SU-DHL-6 (cell line): ENCODE measurements around the gene RYR2.

Source experiments
- H2AFZ ChIP-seq: fragments of 200-600 bp; sonication (generic); 2 replicates; pipeline ENCODE4 v1.6.1; 2014; ENCODE audit warnings: low read depth, mild to moderate bottlenecking, moderate library complexity, mixed read lengths, antibody characterized with exemption, low read length; ENCODE audit not compliant: severe bottlenecking
- H3F3A ChIP-seq: fragments of 200-600 bp; shearing (Covaris generic); 2 replicates; pipeline ENCODE4 v1.6.0; 2016; ENCODE audit warnings: antibody characterized with exemption, mild to moderate bottlenecking; ENCODE audit not compliant: insufficient read depth
- H3K27ac ChIP-seq: fragments of 200-600 bp; sonication (generic); 2 replicates; pipeline ENCODE4 v1.5.1; 2016; ENCODE audit warnings: low read depth, mild to moderate bottlenecking, low read length, moderate library complexity, mixed read lengths
- H3K27me3 ChIP-seq: fragments of 200-600 bp; sonication (generic), shearing (Covaris generic); 2 replicates; pipeline ENCODE4 v1.6.0; 2014; ENCODE audit warnings: mild to moderate bottlenecking, low read length
- H3K36me3 ChIP-seq: fragments of 200-600 bp; sonication (generic); 2 replicates; pipeline ENCODE4 v1.6.1; 2014; ENCODE audit warnings: mild to moderate bottlenecking, low read length, mixed read lengths
- H3K4me2 ChIP-seq: fragments of 300-600, 200-600 bp; shearing (Covaris generic), sonication (generic); 2 replicates; pipeline ENCODE4 v1.6.0; 2014; ENCODE audit warnings: low read length, low read depth, mild to moderate bottlenecking; ENCODE audit not compliant: poor library complexity, severe bottlenecking
- H3K4me3 ChIP-seq: fragments of 200-600 bp; sonication (generic); 2 replicates; pipeline ENCODE4 v1.5.1; 2014; ENCODE audit warnings: antibody characterized with exemption, low read length, mild to moderate bottlenecking, mixed read lengths; ENCODE audit not compliant: insufficient read depth, poor library complexity, severe bottlenecking
- H3K79me2 ChIP-seq: fragments of 200-600 bp; sonication (generic); 2 replicates; pipeline ENCODE4 v1.6.1; 2014; ENCODE audit warnings: mild to moderate bottlenecking, low read length, moderate library complexity; ENCODE audit not compliant: insufficient read depth
- H3K9ac ChIP-seq: fragments of 200-600 bp; sonication (generic); 2 replicates; pipeline ENCODE4 v1.7.0; 2014; ENCODE audit warnings: mild to moderate bottlenecking, low read length
- H3K9me2 ChIP-seq: fragments of 200-600 bp; sonication (generic); replicated peaks from 2 replicates; pipeline ENCODE4 v1.6.1; 2014; ENCODE audit warnings: low read length; ENCODE audit not compliant: insufficient read depth
- H3K9me3 ChIP-seq: fragments of 200-600 bp; sonication (generic); 2 replicates; pipeline ENCODE4 v1.6.1; 2014; ENCODE audit warnings: low read length, mixed read lengths; ENCODE audit not compliant: insufficient read depth
- H4K20me1 ChIP-seq: fragments of 200-600 bp; sonication (generic); 2 replicates; pipeline ENCODE4 v1.6.1; 2014; ENCODE audit warnings: low read depth, mild to moderate bottlenecking, antibody characterized with exemption, low read length, moderate library complexity, mixed read lengths
- EZH2phosphoT487 ChIP-seq: fragments of 200-600 bp; sonication (generic), shearing (Covaris generic); conservative IDR thresholded peaks from 2 replicates; pipeline ENCODE4 v1.6.1; 2018; ENCODE audit warnings: mild to moderate bottlenecking, antibody characterized with exemption, low read length, moderate library complexity, mixed read lengths
- TF ChIP-seq, protein P1 (sequence below): fragments of 200-600 bp; sonication (generic); IDR thresholded peaks from one replicate; pipeline ENCODE4 v1.5.1; 2017; ENCODE audit warnings: antibody characterized with exemption, mild to moderate bottlenecking, low read length, moderate library complexity; ENCODE audit not compliant: insufficient read depth, poor library complexity, severe bottlenecking

The RYR2 gene

DNA sequence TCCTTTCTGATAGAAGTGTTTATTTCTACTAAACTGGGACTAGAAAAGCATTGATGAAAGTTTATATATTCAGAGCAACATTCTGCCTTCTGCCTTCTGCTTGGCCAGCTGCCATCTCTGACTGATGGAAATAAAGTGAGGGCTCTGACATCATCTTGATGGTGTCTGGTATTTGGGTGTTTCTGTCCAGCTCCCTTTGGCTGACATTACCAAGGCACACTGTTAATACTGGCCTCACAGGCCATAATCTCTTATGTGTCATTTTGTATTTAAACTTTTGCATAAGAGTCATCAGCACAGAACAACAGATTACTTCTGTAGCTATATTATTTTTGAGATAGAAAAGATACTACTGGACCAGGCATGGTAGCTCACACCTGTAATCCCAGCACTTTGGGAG is 216.9 kb downstream of the RYR2 start:
- Histone ChIP-seq H3K9me2 (no peaks in the 10 kb centered on the region), H2AFZ (no peak overlapping the region), H3K4me3 (no peak overlapping the region), H3K27me3 (no peaks in the 10 kb centered on the region), H4K20me1 (no peaks in the 10 kb centered on the region), H3F3A (no peaks in the 10 kb centered on the region), H3K36me3 (no peaks in the 10 kb centered on the region), H3K4me2 (no peak overlapping the region), H3K27ac (no peak overlapping the region), H3K9me3 (no peaks in the 10 kb centered on the region), H3K9ac (no peak overlapping the region), H3K79me2 (no peaks in the 10 kb centered on the region)
- no peak for TF ChIP-seq EZH2phosphoT487
- TF ChIP-seq, protein P1, sequence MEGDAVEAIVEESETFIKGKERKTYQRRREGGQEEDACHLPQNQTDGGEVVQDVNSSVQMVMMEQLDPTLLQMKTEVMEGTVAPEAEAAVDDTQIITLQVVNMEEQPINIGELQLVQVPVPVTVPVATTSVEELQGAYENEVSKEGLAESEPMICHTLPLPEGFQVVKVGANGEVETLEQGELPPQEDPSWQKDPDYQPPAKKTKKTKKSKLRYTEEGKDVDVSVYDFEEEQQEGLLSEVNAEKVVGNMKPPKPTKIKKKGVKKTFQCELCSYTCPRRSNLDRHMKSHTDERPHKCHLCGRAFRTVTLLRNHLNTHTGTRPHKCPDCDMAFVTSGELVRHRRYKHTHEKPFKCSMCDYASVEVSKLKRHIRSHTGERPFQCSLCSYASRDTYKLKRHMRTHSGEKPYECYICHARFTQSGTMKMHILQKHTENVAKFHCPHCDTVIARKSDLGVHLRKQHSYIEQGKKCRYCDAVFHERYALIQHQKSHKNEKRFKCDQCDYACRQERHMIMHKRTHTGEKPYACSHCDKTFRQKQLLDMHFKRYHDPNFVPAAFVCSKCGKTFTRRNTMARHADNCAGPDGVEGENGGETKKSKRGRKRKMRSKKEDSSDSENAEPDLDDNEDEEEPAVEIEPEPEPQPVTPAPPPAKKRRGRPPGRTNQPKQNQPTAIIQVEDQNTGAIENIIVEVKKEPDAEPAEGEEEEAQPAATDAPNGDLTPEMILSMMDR = no peak

DNA sequence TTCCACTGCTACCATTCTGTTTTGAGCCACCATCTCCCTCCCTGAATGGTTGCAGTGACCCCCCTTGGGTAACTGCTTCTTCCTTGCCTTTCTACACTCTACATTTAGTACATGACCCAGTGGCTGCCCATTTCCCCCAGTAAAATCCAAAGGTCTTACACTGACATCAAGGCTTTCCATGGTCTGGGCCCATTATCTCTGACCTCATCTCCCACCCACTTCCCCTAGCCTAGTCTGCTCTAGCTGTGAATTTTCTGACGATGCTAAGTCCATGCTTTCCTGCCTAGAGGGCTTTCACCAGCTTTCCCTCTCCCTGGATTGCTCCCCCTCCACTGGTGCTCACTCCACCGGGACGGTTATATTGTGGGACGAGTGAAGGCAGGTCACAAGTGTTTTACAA is 219.2 kb downstream of the RYR2 start:
- no peak overlapping the region for H3K4me2 ChIP-seq
- no peak overlapping the region for H3K27ac ChIP-seq
- H2AFZ ChIP-seq = no peak overlapping the region
- TF ChIP-seq, protein P1 = no peak
- no peak for TF ChIP-seq EZH2phosphoT487
- no peaks in the 10 kb centered on the region for H3K79me2 ChIP-seq
- H3K9ac ChIP-seq = no peak overlapping the region
- no peaks in the 10 kb centered on the region for H3K27me3 ChIP-seq
- no peaks in the 10 kb centered on the region for H4K20me1 ChIP-seq
- no peaks in the 10 kb centered on the region for H3F3A ChIP-seq
- H3K36me3 ChIP-seq = no peaks in the 10 kb centered on the region
- no peaks in the 10 kb centered on the region for H3K9me2 ChIP-seq
- no peak overlapping the region for H3K4me3 ChIP-seq
- H3K9me3 ChIP-seq = no peaks in the 10 kb centered on the region

DNA sequence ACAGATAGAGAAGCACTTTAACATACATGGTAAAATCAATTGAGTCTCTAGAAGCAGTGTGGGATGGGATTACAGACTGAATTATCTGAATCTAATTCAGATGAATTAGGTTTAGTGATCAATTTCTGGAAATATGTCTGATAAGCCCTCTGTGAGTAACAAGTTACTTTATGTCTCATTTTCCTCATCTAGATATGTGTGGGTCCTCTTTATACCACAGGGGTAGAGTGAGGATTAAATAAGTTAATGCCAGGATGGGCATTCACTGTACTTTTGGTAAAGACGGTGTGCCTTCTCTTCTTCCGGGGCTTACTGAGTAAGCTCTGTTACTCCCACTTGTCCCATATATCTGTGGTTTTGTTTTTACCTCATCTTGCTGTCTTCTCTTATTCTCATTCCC is 225.8 kb downstream of the RYR2 start:
- H3K4me2 ChIP-seq = no peak overlapping the region
- no peak overlapping the region for H3K4me3 ChIP-seq
- H4K20me1 ChIP-seq = no peaks in the 10 kb centered on the region
- no peak overlapping the region for H3K27ac ChIP-seq
- TF ChIP-seq, protein P1 = no peak
- no peak for TF ChIP-seq EZH2phosphoT487
- no peaks in the 10 kb centered on the region for H3K36me3 ChIP-seq
- no peaks in the 10 kb centered on the region for H3K9me3 ChIP-seq
- H3K79me2 ChIP-seq = no peaks in the 10 kb centered on the region
- no peaks in the 10 kb centered on the region for H3K9me2 ChIP-seq
- H3K27me3 ChIP-seq = no peaks in the 10 kb centered on the region
- no peak overlapping the region for H2AFZ ChIP-seq
- H3K9ac ChIP-seq = no peak overlapping the region
- H3F3A ChIP-seq = no peaks in the 10 kb centered on the region

DNA sequence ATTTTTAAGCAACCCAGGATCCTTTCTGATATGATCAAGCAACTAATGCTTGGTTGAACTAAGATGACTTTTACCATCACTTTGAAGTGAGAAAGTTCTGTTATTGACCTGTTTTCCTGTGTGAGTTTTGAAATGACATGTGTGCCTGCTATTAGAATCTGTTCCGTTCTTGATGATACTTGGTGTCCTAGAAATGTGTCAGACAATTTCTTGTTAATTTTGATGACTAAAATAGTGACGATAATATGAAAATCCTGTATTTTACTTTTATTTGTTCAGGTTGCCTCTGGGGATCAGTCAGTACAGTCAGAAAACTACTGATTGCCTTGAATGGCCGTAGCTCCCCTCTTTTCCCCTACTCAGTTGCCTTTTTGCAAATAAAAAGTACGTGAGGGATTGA is 228.0 kb downstream of the RYR2 start:
- no peaks in the 10 kb centered on the region for H4K20me1 ChIP-seq
- TF ChIP-seq, protein P1 = no peak
- no peak for TF ChIP-seq EZH2phosphoT487
- no peaks in the 10 kb centered on the region for H3F3A ChIP-seq
- no peaks in the 10 kb centered on the region for H3K27me3 ChIP-seq
- no peak overlapping the region for H3K4me2 ChIP-seq
- H3K79me2 ChIP-seq = no peaks in the 10 kb centered on the region
- no peaks in the 10 kb centered on the region for H3K9me3 ChIP-seq
- H3K4me3 ChIP-seq = no peak overlapping the region
- no peaks in the 10 kb centered on the region for H3K9me2 ChIP-seq
- H3K27ac ChIP-seq = no peak overlapping the region
- no peaks in the 10 kb centered on the region for H3K36me3 ChIP-seq
- H2AFZ ChIP-seq = no peak overlapping the region
- no peak overlapping the region for H3K9ac ChIP-seq
